ENCODE results near the gene RNF157.

RNF157 gene

GRCh38 chr17:76092526-76093413 is 147.5 kb downstream of the RNF157 start:
- Histone ChIP-seq H3K9me3 (ENCODE audit: control insufficient read depth, insufficient read depth, low read depth, low read length) (no peaks in the 10 kb centered on the region), H3K27ac (ENCODE audit: extremely low read depth, low read depth, low read length) (no peak overlapping the region), H3K36me3 (ENCODE audit: control insufficient read depth in 2 of 2, insufficient read depth in 1 of 2, low read length in 2 of 2) (peaks cover 32 to 95% of the 10 kb centered on the region in 2 experiments), H3K4me1 (ENCODE audit: control insufficient read depth, insufficient read depth, low read length) (no peaks in the 10 kb centered on the region), H3K4me3 (ENCODE audit: low read depth, low read length) (no peak overlapping the region)
- TF ChIP-seq ZNF596 (tag by site-specific recombination; IDR thresholded peaks at IDR 0.05), result no peak
- no peak for TF ChIP-seq ZNF626 (tag by site-specific recombination; IDR thresholded peaks at IDR 0.05)
- no peak for TF ChIP-seq ZNF510 (tag by site-specific recombination; IDR thresholded peaks at IDR 0.05; ENCODE audit: insufficient replicate concordance)
- no peak for TF ChIP-seq ZSCAN16 (tag by site-specific recombination; IDR thresholded peaks at IDR 0.05)
- no peak for TF ChIP-seq ZNF529 (tag by site-specific recombination; IDR thresholded peaks at IDR 0.05; ENCODE audit: insufficient replicate concordance)
- TF ChIP-seq ZNF449 (tag by site-specific recombination; IDR thresholded peaks at IDR 0.05), result no peak
- TF ChIP-seq ZSCAN5A (tag by site-specific recombination; IDR thresholded peaks at IDR 0.05), result no peak
- no peak for TF ChIP-seq ZNF169 (tag by site-specific recombination; IDR thresholded peaks at IDR 0.05)
- no peak for TF ChIP-seq ZBTB6 (tag by site-specific recombination; IDR thresholded peaks at IDR 0.05)
- TF ChIP-seq ZNF660 (tag by site-specific recombination; IDR thresholded peaks at IDR 0.05), result no peak
- TF ChIP-seq ZNF518A (tag by site-specific recombination; conservative IDR thresholded peaks at IDR 0.05; ENCODE audit: low read depth), result no peak
- no peak for TF ChIP-seq ZNF677 (tag by site-specific recombination; IDR thresholded peaks at IDR 0.05)
- no peak for TF ChIP-seq ZBTB49 (tag by site-specific recombination; IDR thresholded peaks at IDR 0.05; ENCODE audit: low read depth)
- TF ChIP-seq MYNN (tag by site-specific recombination; IDR thresholded peaks at IDR 0.05; ENCODE audit: borderline replicate concordance), result no peak
- TF ChIP-seq ZBTB48 (tag by site-specific recombination; IDR thresholded peaks at IDR 0.05), result no peak
- TF ChIP-seq ZNF398 (tag by site-specific recombination; IDR thresholded peaks at IDR 0.05), result no peak
- ChIA-PET POLR2A (interaction anchor here (1.0 to 1.4 kb wide), 2 partner anchors 13 to 78 kb away, joined by 3 to 5 read pairs; no protein-coding TSS in a partner anchor), CTCF (interaction anchor here (0.6 to 0.8 kb wide), 4 partner anchors 72 to 243 kb away, joined by 3 to 5 read pairs (median 4); no protein-coding TSS in a partner anchor)

All from HEK293 (cell line).